ENCODE data around the gene SF3B4. TPM values are rescaled to one million over a fixed set of nuclear protein-coding genes. Genes with fewer than 3 reads are reported as not detected.

The SF3B4 gene
- total and polyA plus RNA-seq, 2 of the 13 experiments (the other 11 are each of a cell fraction or from before 2014, with no cell fraction given), result 13.8 to 14.8 TPM

- Histone ChIP-seq H4K20me1 (ENCODE audit: insufficient read depth, low read length) (no peaks in the 10 kb centered on the region), H3K4me1 (ENCODE audit: insufficient read depth, low read length) (peaks cover 6% of the 10 kb centered on the region; the same call in 1 of the 2 replicates), H3K27ac (ENCODE audit: extremely low read length, insufficient read depth, low read length) (no peak overlapping the region), H3K27me3 (ENCODE audit: control insufficient read depth in 1 of 2, insufficient read depth in 2 of 2, low read length in 2 of 2) (no peaks in the 10 kb centered on the region), H3K79me2 (ENCODE audit: insufficient read depth, low read length) (no peaks in the 10 kb centered on the region), H3K36me3 (replicated peaks in 1 of 2; ENCODE audit: control insufficient read depth in 1 of 2, insufficient read depth in 2 of 2, low read length in 2 of 2) (peaks cover 13 to 43% of the 10 kb centered on the region in 2 experiments; a peak in 4 of 5 replicates), H2AFZ (ENCODE audit: low read length) (no peak overlapping the region), H3K9me3 (ENCODE audit: low read length) (no peaks in the 10 kb centered on the region), H3K4me2 (ENCODE audit: low read depth, low read length) (no peak overlapping the region), H3K9ac (ENCODE audit: insufficient read depth, low read depth, low read length) (no peak overlapping the region), H3K4me3 (replicated peaks in 1 of 3; ENCODE audit: insufficient read depth in 1 of 3, low read depth in 2 of 3, low read length in 3 of 3) (no peak overlapping the region)
- FAIRE-seq (no peak), ATAC-seq (no peak), DNase-seq (ENCODE audit: low spot score) (no peak)
- 97% methylated on average over 4 of the region's 4 CpGs for WGBS (ENCODE audit: low lambda C conversion rate)
- BruUV-seq (replicated peaks), result no TSS peak
- in situ Hi-C loops (cut with HindIII; ENCODE audit: extremely low pct_ligation_motif_present, low pct_unique_long_range_greater_than_20kb), result no loop called here
- ChIA-PET POLR2A (interaction anchor here (1.2 kb wide), 1 partner anchor 17 kb away, joined by 4 read pairs; no protein-coding TSS in a partner anchor), CTCF (ENCODE audit: low intra/inter-chr PET ratio, low total read pairs) (no interaction called here)
- no peak for TF ChIP-seq ZNF776 (CRISPR knock-in tag; IDR thresholded peaks at IDR 0.05)
- no peak for TF ChIP-seq CENPX (CRISPR knock-in tag; IDR thresholded peaks at IDR 0.05)
- no peak for TF ChIP-seq ZIK1 (CRISPR knock-in tag; IDR thresholded peaks at IDR 0.05; ENCODE audit: borderline replicate concordance, low read depth)
- no peak for TF ChIP-seq TFE3 (CRISPR knock-in tag; IDR thresholded peaks at IDR 0.05)
- no peak for TF ChIP-seq MAFF (IDR thresholded peaks at IDR 0.05; ENCODE audit: low read depth, low read length)
- TF ChIP-seq MTA1 (CRISPR knock-in tag; IDR thresholded peaks at IDR 0.05; ENCODE audit: borderline replicate concordance), result no peak
- no peak for TF ChIP-seq ZNF660 (CRISPR knock-in tag; IDR thresholded peaks at IDR 0.05; ENCODE audit: borderline replicate concordance, low read depth)
- TF ChIP-seq BCL3 (CRISPR knock-in tag; IDR thresholded peaks at IDR 0.05), result no peak
- TF ChIP-seq KAT7 (CRISPR knock-in tag; IDR thresholded peaks at IDR 0.05; ENCODE audit: borderline replicate concordance), result no peak
- TF ChIP-seq ZNF768 (CRISPR knock-in tag; IDR thresholded peaks at IDR 0.05), result no peak
- intact Hi-C loops (cut with micrococcal nuclease; ENCODE audit: unreplicated experiment), result no loop called here
Measured at GRCh38 chr1:149945206-149945605, 17.6 kb upstream of the SF3B4 start.

All from HepG2 (cell line).